ENCODE results near the gene ITGA2.

ITGA2 gene

DNA sequence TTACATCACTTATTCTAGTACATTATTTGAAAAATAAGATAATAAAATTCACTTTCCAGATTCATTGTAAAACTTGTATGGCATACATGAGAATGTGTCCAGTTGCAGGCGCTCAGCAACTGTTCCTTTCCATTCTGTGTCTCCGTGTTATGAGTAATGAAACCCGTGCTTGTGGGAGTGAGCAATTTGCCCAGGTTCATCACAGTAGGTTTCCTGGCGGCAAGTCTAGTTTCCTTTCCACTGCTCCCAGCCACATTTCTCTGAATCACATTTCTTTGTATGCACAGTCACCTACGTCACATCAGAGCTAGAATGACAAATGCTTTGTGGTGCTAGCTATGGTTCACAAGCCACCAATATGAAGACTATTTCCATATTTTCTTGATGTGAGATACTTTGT, 80.5 kb downstream of the ITGA2 start:
- Histone ChIP-seq H2AFZ (ENCODE audit: low read depth, low read length, severe bottlenecking) (no peak overlapping the region), H3K9ac (ENCODE audit: low read length) (no peak overlapping the region), H4K20me1 (ENCODE audit: low read depth, low read length) (no peaks in the 10 kb centered on the region), H3K9me3 (ENCODE audit: insufficient read depth, low read length) (no peaks in the 10 kb centered on the region), H3K4me3 (ENCODE audit: insufficient read depth, low read length, poor library complexity, severe bottlenecking) (no peak overlapping the region), H3K27ac (ENCODE audit: low read depth, low read length) (no peak overlapping the region), H3K79me2 (ENCODE audit: insufficient read depth, low read length) (no peaks in the 10 kb centered on the region), H3K4me2 (ENCODE audit: low read depth, low read length, poor library complexity, severe bottlenecking) (no peak overlapping the region), H3K9me2 (replicated peaks; ENCODE audit: insufficient read depth, low read length) (no peaks in the 10 kb centered on the region; the same call in 1 of the 2 replicates), H3F3A (ENCODE audit: insufficient read depth) (no peaks in the 10 kb centered on the region), H3K27me3 (ENCODE audit: low read length) (no peaks in the 10 kb centered on the region), H3K36me3 (ENCODE audit: low read length) (no peaks in the 10 kb centered on the region)
- no peak for TF ChIP-seq EZH2phosphoT487 (conservative IDR thresholded peaks at IDR 0.05; ENCODE audit: low read length)
- TF ChIP-seq, protein P1, sequence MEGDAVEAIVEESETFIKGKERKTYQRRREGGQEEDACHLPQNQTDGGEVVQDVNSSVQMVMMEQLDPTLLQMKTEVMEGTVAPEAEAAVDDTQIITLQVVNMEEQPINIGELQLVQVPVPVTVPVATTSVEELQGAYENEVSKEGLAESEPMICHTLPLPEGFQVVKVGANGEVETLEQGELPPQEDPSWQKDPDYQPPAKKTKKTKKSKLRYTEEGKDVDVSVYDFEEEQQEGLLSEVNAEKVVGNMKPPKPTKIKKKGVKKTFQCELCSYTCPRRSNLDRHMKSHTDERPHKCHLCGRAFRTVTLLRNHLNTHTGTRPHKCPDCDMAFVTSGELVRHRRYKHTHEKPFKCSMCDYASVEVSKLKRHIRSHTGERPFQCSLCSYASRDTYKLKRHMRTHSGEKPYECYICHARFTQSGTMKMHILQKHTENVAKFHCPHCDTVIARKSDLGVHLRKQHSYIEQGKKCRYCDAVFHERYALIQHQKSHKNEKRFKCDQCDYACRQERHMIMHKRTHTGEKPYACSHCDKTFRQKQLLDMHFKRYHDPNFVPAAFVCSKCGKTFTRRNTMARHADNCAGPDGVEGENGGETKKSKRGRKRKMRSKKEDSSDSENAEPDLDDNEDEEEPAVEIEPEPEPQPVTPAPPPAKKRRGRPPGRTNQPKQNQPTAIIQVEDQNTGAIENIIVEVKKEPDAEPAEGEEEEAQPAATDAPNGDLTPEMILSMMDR (IDR thresholded peaks at IDR 0.05; ENCODE audit: insufficient read depth, low read length, poor library complexity, severe bottlenecking) = no peak

DNA sequence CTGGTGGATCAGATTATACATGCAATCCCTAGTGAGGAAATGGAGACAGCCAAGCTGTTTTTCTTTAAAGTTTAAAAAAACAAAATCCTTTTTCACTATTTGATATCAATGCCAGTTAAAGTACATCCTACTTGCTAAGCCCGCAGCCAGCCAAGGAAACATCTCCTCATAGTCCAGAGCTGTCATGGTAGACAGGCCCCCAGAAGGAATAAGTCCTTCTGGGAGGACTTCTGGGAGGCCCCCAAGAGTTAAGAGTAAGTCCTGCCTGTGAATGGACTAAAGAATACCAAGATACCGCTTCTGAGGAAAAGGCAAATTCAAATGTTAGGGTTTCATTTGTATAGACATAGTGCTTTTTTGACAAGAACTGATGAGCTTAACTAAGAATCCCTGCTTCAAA, 82.1 kb downstream of the ITGA2 start:
- Histone ChIP-seq H3K4me3 (ENCODE audit: insufficient read depth, low read length, poor library complexity, severe bottlenecking) (no peak overlapping the region), H3K9ac (ENCODE audit: low read length) (no peak overlapping the region), H3K36me3 (ENCODE audit: low read length) (no peaks in the 10 kb centered on the region), H3F3A (ENCODE audit: insufficient read depth) (no peaks in the 10 kb centered on the region), H4K20me1 (ENCODE audit: low read depth, low read length) (no peaks in the 10 kb centered on the region), H2AFZ (ENCODE audit: low read depth, low read length, severe bottlenecking) (no peak overlapping the region), H3K27ac (ENCODE audit: low read depth, low read length) (no peak overlapping the region), H3K27me3 (ENCODE audit: low read length) (no peaks in the 10 kb centered on the region), H3K79me2 (ENCODE audit: insufficient read depth, low read length) (no peaks in the 10 kb centered on the region), H3K9me3 (ENCODE audit: insufficient read depth, low read length) (no peaks in the 10 kb centered on the region), H3K4me2 (ENCODE audit: low read depth, low read length, poor library complexity, severe bottlenecking) (no peak overlapping the region), H3K9me2 (replicated peaks; ENCODE audit: insufficient read depth, low read length) (no peaks in the 10 kb centered on the region; the same call in 1 of the 2 replicates)
- TF ChIP-seq, protein P1 (IDR thresholded peaks at IDR 0.05; ENCODE audit: insufficient read depth, low read length, poor library complexity, severe bottlenecking) = no peak
- no peak for TF ChIP-seq EZH2phosphoT487 (conservative IDR thresholded peaks at IDR 0.05; ENCODE audit: low read length)

DNA sequence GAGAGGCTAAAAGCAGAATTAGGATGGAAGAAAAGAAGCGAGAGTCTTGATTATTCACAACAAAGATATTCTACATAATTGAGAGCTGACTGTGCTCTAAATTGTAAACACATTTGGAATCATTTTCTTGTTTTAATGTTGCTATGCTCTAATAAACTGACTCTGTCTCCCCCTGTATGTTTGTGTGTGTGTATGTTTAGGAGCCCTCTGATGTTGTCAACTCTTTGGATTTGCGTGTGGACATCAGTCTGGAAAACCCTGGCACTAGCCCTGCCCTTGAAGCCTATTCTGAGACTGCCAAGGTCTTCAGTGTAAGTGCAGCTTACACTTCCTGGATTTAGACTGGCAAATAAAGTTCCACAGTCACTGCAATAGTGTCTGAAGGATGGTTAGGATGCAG, 82.6 kb downstream of the ITGA2 start:
- TF ChIP-seq, protein P1 (IDR thresholded peaks at IDR 0.05; ENCODE audit: insufficient read depth, low read length, poor library complexity, severe bottlenecking) = no peak
- no peaks in the 10 kb centered on the region for H3K9me3 ChIP-seq (ENCODE audit: insufficient read depth, low read length)

More for the DNA sequence above, 82.6 kb downstream of the ITGA2 start:
- no peaks in the 10 kb centered on the region; the same call in 1 of the 2 replicates for H3K9me2 ChIP-seq (replicated peaks; ENCODE audit: insufficient read depth, low read length)
- H3K4me3 ChIP-seq (ENCODE audit: insufficient read depth, low read length, poor library complexity, severe bottlenecking) = no peak overlapping the region
- no peak overlapping the region for H3K27ac ChIP-seq (ENCODE audit: low read depth, low read length)
- H4K20me1 ChIP-seq (ENCODE audit: low read depth, low read length) = no peaks in the 10 kb centered on the region
- H3K79me2 ChIP-seq (ENCODE audit: insufficient read depth, low read length) = no peaks in the 10 kb centered on the region
- H3K4me2 ChIP-seq (ENCODE audit: low read depth, low read length, poor library complexity, severe bottlenecking) = no peak overlapping the region
- no peak overlapping the region for H3K9ac ChIP-seq (ENCODE audit: low read length)
- H3F3A ChIP-seq (ENCODE audit: insufficient read depth) = no peaks in the 10 kb centered on the region
- H3K27me3 ChIP-seq (ENCODE audit: low read length) = no peaks in the 10 kb centered on the region
- H3K36me3 ChIP-seq (ENCODE audit: low read length) = no peaks in the 10 kb centered on the region
- H2AFZ ChIP-seq (ENCODE audit: low read depth, low read length, severe bottlenecking) = no peak overlapping the region
